Osteoblast (primary cell): ENCODE results near the gene LUM. TPM values are rescaled to one million over a fixed set of nuclear protein-coding genes. Genes with fewer than 3 reads are reported as not detected.

Source experiments
- DNase-seq: peaks from one replicate; pipeline ENCODE4 v3.0.0; 2011; ENCODE audit warnings: low spot score, mixed read lengths; ENCODE audit not compliant: insufficient read length; ENCODE audit errors: missing footprints
- H2AFZ ChIP-seq: 2 replicates; pipeline ENCODE4 v1.6.0; 2011; ENCODE audit warnings: mild to moderate bottlenecking, low read length
- H3K27ac ChIP-seq: 2 replicates; pipeline ENCODE4 v1.5.1; 2011; ENCODE audit warnings: mild to moderate bottlenecking, low read depth, low read length, moderate library complexity
- H3K27me3 ChIP-seq: 2 replicates; pipeline ENCODE4 v1.6.0; 2012; ENCODE audit warnings: mild to moderate bottlenecking, control low read depth, inconsistent platforms, low read length, moderate library complexity; ENCODE audit not compliant: insufficient read depth
- H3K36me3 ChIP-seq: 2 replicates; pipeline ENCODE4 v1.5.1; 2011; ENCODE audit warnings: mild to moderate bottlenecking, low read length, control low read depth, moderate library complexity; ENCODE audit not compliant: insufficient read depth
- H3K4me1 ChIP-seq: 2 replicates; pipeline ENCODE4 v1.5.1; 2011; ENCODE audit warnings: mild to moderate bottlenecking, low read length, control low read depth, moderate library complexity; ENCODE audit not compliant: insufficient read depth
- H3K4me2 ChIP-seq: 2 replicates; pipeline ENCODE4 v1.6.0; 2011; ENCODE audit warnings: mild to moderate bottlenecking, low read length; ENCODE audit not compliant: insufficient read depth
- H3K4me3 ChIP-seq: fragments of 200-600 bp; sonication (generic); 3 replicates; pipeline ENCODE4 v1.5.1; 2012; ENCODE audit warnings: mild to moderate bottlenecking, low read length, inconsistent platforms; ENCODE audit not compliant: insufficient read depth
- H3K79me2 ChIP-seq: 2 replicates; pipeline ENCODE4 v1.6.0; 2012; ENCODE audit warnings: mild to moderate bottlenecking, low read length, control low read depth, inconsistent platforms; ENCODE audit not compliant: insufficient read depth
- H3K9me3 ChIP-seq: 2 replicates; pipeline ENCODE4 v1.5.1; 2011; ENCODE audit warnings: low read depth, low read length, control low read depth
- H4K20me1 ChIP-seq: 2 replicates; pipeline ENCODE4 v1.6.0; 2012; ENCODE audit warnings: mild to moderate bottlenecking, low read length, control low read depth; ENCODE audit not compliant: insufficient read depth
- CTCF ChIP-seq: IDR thresholded peaks from 2 replicates; pipeline ENCODE4 v1.5.1; 2011; ENCODE audit warnings: mild to moderate bottlenecking, low read depth, low read length, moderate library complexity; ENCODE audit errors: extremely low read depth
- total RNA-seq: library from RNA; depleted of rRNA; stranded (reverse); fragments of >200 nt; gene quantifications from 2 replicates; pipeline ENCODE4 v1.2.3, GENCODE V29; 2012

LUM gene
- total RNA-seq, 1 donor: 1,965 TPM

- no peak for DNase-seq
- H2AFZ ChIP-seq: no peak overlapping the region
- H3K9me3 ChIP-seq: no peaks in the 10 kb centered on the region
- H3K4me3 ChIP-seq: peak overlapping the region; percentile 20
- H3K4me2 ChIP-seq: peak overlapping the region; percentile 32
- H3K27ac ChIP-seq: no peak overlapping the region
- peaks cover 37% of the 10 kb centered on the region for H3K79me2 ChIP-seq
- H3K4me1 ChIP-seq: peaks cover 43% of the 10 kb centered on the region
- H3K27me3 ChIP-seq: no peaks in the 10 kb centered on the region
- H3K36me3 ChIP-seq: peaks cover 53% of the 10 kb centered on the region
- TF ChIP-seq CTCF: no peak
- H4K20me1 ChIP-seq: no peaks in the 10 kb centered on the region
Measured at GRCh38 chr12:91106283-91106682, 5.0 kb downstream of the LUM start.

- Histone ChIP-seq H3K4me1 (peaks cover 46% of the 10 kb centered on the region), H4K20me1 (no peaks in the 10 kb centered on the region), H3K27ac (no peak overlapping the region), H3K4me2 (peak overlapping the region; percentile 43), H3K27me3 (no peaks in the 10 kb centered on the region), H3K36me3 (peaks cover 53% of the 10 kb centered on the region), H2AFZ (no peak overlapping the region), H3K4me3 (peak overlapping the region; percentile 19), H3K79me2 (peaks cover 32% of the 10 kb centered on the region), H3K9me3 (no peaks in the 10 kb centered on the region)
- no peak for DNase-seq
- no peak for TF ChIP-seq CTCF
Measured at GRCh38 chr12:91105807-91106206, 5.5 kb downstream of the LUM start.

GRCh38 chr12:91104812-91105466 is 6.4 kb downstream of the LUM start:
- H3K27ac ChIP-seq: no peak overlapping the region
- TF ChIP-seq CTCF: no peak
- H3K9me3 ChIP-seq: no peaks in the 10 kb centered on the region
- no peak overlapping the region for H2AFZ ChIP-seq
- peak overlapping the region; percentile 16 for H3K4me3 ChIP-seq
- peaks cover 53% of the 10 kb centered on the region for H3K36me3 ChIP-seq
- H4K20me1 ChIP-seq: no peaks in the 10 kb centered on the region
- H3K4me2 ChIP-seq: peak overlapping the region; percentile 43
- no peak for DNase-seq
- no peaks in the 10 kb centered on the region for H3K27me3 ChIP-seq
- peaks cover 52% of the 10 kb centered on the region for H3K4me1 ChIP-seq
- peaks cover 25% of the 10 kb centered on the region for H3K79me2 ChIP-seq

GRCh38 chr12:91103624-91104023 is 7.7 kb downstream of the LUM start:
- Histone ChIP-seq H3K4me2 (no peak overlapping the region), H3K27ac (no peak overlapping the region), H2AFZ (no peak overlapping the region), H3K79me2 (peaks cover 21% of the 10 kb centered on the region), H4K20me1 (no peaks in the 10 kb centered on the region), H3K27me3 (no peaks in the 10 kb centered on the region), H3K4me1 (peaks cover 50% of the 10 kb centered on the region), H3K36me3 (peaks cover 52% of the 10 kb centered on the region), H3K4me3 (no peak overlapping the region), H3K9me3 (no peaks in the 10 kb centered on the region)
- TF ChIP-seq CTCF: no peak
- DNase-seq: no peak
